ENCODE measurements around the gene GATAD2B. TPM values are rescaled to one million over a fixed set of nuclear protein-coding genes. Genes with fewer than 3 reads are reported as not detected.

GATAD2B gene
- polyA plus RNA-seq, 3 donors, result 1.1 to 11.0 (median 2.0) TPM

GRCh38 chr1:153777648-153778047 lies 145.1 kb downstream of the GATAD2B start:
- H3K9me3 ChIP-seq (replicated peaks in 1 of 2; ENCODE audit: control insufficient read depth in 1 of 2, insufficient read depth in 1 of 2, low read length in 2 of 2), result no peaks in the 10 kb centered on the region
- H3K4me3 ChIP-seq (replicated peaks in 1 of 3; ENCODE audit: low read depth in 2 of 3, low read length in 3 of 3), result peak overlapping the region in 1 of 3 experiments; percentile 93
- no peak overlapping the region for H3K27ac ChIP-seq (ENCODE audit: low read depth in 1 of 2, low read length in 2 of 2)
- Mint-ChIP-seq H3K36me3 (peaks cover 34 to 40% of the 10 kb centered on the region in 2 donors), H3K4me3 (peak overlapping the region; percentile 83 to 91), H3K4me1 (peaks cover 58% of the 10 kb centered on the region), H3K27me3 (ENCODE audit: low read depth in 3 of 3) (peaks cover 0 to 5% (median 0%) of the 10 kb centered on the region in 3 donors), H3K27ac (peak overlapping the region in 1 of 7 donors; percentile 71), H3K9me3 (no peaks in the 10 kb centered on the region)
- intact Hi-C loops (cut with micrococcal nuclease), result no loop called here
- 97% methylated on average over 5 of the region's 7 CpGs for WGBS (ENCODE audit: insufficient coverage)
- no peak for DNase-seq
- peak overlapping the region; percentile 96 for H3K4me2 ChIP-seq (replicated peaks; ENCODE audit: extremely low read depth, low read length, poor library complexity, severe bottlenecking)
- peaks cover 35% of the 10 kb centered on the region for H4K20me1 ChIP-seq (ENCODE audit: insufficient read depth, low read length)
- H3K36me3 ChIP-seq (replicated peaks in 1 of 2; ENCODE audit: control insufficient read depth in 1 of 2, insufficient read depth in 2 of 2, low read length in 2 of 2), result peaks cover 23 to 36% of the 10 kb centered on the region in 2 donors
- no peak overlapping the region for H3K9ac ChIP-seq (ENCODE audit: insufficient read depth, low read length, poor library complexity, severe bottlenecking)
- peaks cover 55 to 58% of the 10 kb centered on the region in 2 donors for H3K4me1 ChIP-seq (ENCODE audit: control insufficient read depth in 1 of 2, insufficient read depth in 2 of 2, low read length in 2 of 2)
- H2AFZ ChIP-seq (ENCODE audit: insufficient read depth, low read depth, low read length, poor library complexity, severe bottlenecking), result no peak overlapping the region
- H3K79me2 ChIP-seq (ENCODE audit: insufficient read depth, low read length), result peaks cover 25% of the 10 kb centered on the region
- H3K27me3 ChIP-seq (ENCODE audit: control insufficient read depth in 2 of 2, insufficient read depth in 2 of 2, low read length in 2 of 2), result no peaks in the 10 kb centered on the region
- no peak for TF ChIP-seq CTCF (IDR thresholded peaks at IDR 0.05)

- Histone ChIP-seq H4K20me1 (ENCODE audit: insufficient read depth, low read length) (peaks cover 35% of the 10 kb centered on the region), H2AFZ (ENCODE audit: insufficient read depth, low read depth, low read length, poor library complexity, severe bottlenecking) (no peak overlapping the region), H3K36me3 (replicated peaks in 1 of 2; ENCODE audit: control insufficient read depth in 1 of 2, insufficient read depth in 2 of 2, low read length in 2 of 2) (peaks cover 28 to 41% of the 10 kb centered on the region in 2 donors), H3K27me3 (ENCODE audit: control insufficient read depth in 2 of 2, insufficient read depth in 2 of 2, low read length in 2 of 2) (no peaks in the 10 kb centered on the region), H3K79me2 (ENCODE audit: insufficient read depth, low read length) (peaks cover 25% of the 10 kb centered on the region), H3K4me3 (replicated peaks in 1 of 3; ENCODE audit: low read depth in 2 of 3, low read length in 3 of 3) (peak overlapping the region; percentile 57 to 93 (median 72)), H3K9me3 (replicated peaks in 1 of 2; ENCODE audit: control insufficient read depth in 1 of 2, insufficient read depth in 1 of 2, low read length in 2 of 2) (no peaks in the 10 kb centered on the region), H3K9ac (ENCODE audit: insufficient read depth, low read length, poor library complexity, severe bottlenecking) (no peak overlapping the region), H3K27ac (ENCODE audit: low read depth in 1 of 2, low read length in 2 of 2) (no peak overlapping the region), H3K4me1 (ENCODE audit: control insufficient read depth in 1 of 2, insufficient read depth in 2 of 2, low read length in 2 of 2) (peaks cover 60 to 62% of the 10 kb centered on the region in 2 donors), H3K4me2 (replicated peaks; ENCODE audit: extremely low read depth, low read length, poor library complexity, severe bottlenecking) (peak overlapping the region; percentile 96)
- Mint-ChIP-seq H3K36me3 (peaks cover 39 to 46% of the 10 kb centered on the region in 2 donors), H3K9me3 (no peaks in the 10 kb centered on the region), H3K4me1 (peaks cover 63% of the 10 kb centered on the region), H3K4me3 (peak overlapping the region; percentile 83 to 91), H3K27me3 (ENCODE audit: low read depth in 3 of 3) (peaks cover 0 to 5% (median 0%) of the 10 kb centered on the region in 3 donors), H3K27ac (peak overlapping the region in 5 of 7 donors; percentile 13 to 66 (median 63))
- no peak for TF ChIP-seq CTCF (IDR thresholded peaks at IDR 0.05)
- intact Hi-C loops (cut with micrococcal nuclease), result no loop called here
- no peak for DNase-seq
- 94% methylated on average over 6 of the region's 10 CpGs for WGBS (ENCODE audit: insufficient coverage)
Measured at GRCh38 chr1:153776845-153777370, 145.9 kb downstream of the GATAD2B start.

Data from CD14-positive monocyte (primary cell).